RWPE2 (cell line): ENCODE data around the gene ACKR3.

Experiments
- ATAC-seq: fragments of 200-7000 bp; cut with Tn5 transposase; 3 replicates; pipeline ENCODE4 v1.9.1; 2021; ENCODE audit warnings: low read depth
- DNase-seq: peaks from one replicate; pipeline ENCODE4 v3.0.0-alpha.2; 2020; ENCODE audit warnings: low spot score
- H3K27ac ChIP-seq: fragments of 450-650 bp; 2 replicates; pipeline ENCODE4 v1.5.1; 2017; ENCODE audit warnings: mild to moderate bottlenecking; ENCODE audit not compliant: poor library complexity, severe bottlenecking
- H3K27me3 ChIP-seq: fragments of 250-450 bp; sonication (Bioruptor Pico); 2 replicates; pipeline ENCODE4 v1.5.1; 2021; ENCODE audit warnings: mild to moderate bottlenecking, moderate library complexity; ENCODE audit not compliant: insufficient read depth, poor library complexity, severe bottlenecking
- H3K36me3 ChIP-seq: fragments of 250-450 bp; sonication (Bioruptor Pico); 2 replicates; pipeline ENCODE4 v1.5.1; 2020; ENCODE audit warnings: low read depth, mild to moderate bottlenecking, moderate library complexity
- H3K4me1 ChIP-seq: fragments of 250-450 bp; sonication (Bioruptor Pico); 2 replicates; pipeline ENCODE4 v1.5.1; 2021; ENCODE audit warnings: mild to moderate bottlenecking, moderate library complexity; ENCODE audit not compliant: insufficient read depth, poor library complexity, severe bottlenecking
- H3K4me3 ChIP-seq: fragments of 250-450 bp; sonication (Bioruptor Pico); 2 replicates; pipeline ENCODE4 v1.5.1; 2021; ENCODE audit warnings: mild to moderate bottlenecking, moderate library complexity; ENCODE audit not compliant: severe bottlenecking
- H3K9me3 ChIP-seq: fragments of 250-450 bp; sonication (Bioruptor Pico); 2 replicates; pipeline ENCODE4 v1.5.1; 2021; ENCODE audit warnings: mild to moderate bottlenecking, moderate library complexity; ENCODE audit not compliant: severe bottlenecking
- TF ChIP-seq, protein P1 (sequence below): fragments of 450-650 bp; IDR thresholded peaks from one replicate; pipeline ENCODE4 v1.5.1; 2017; ENCODE audit warnings: mild to moderate bottlenecking, moderate library complexity; ENCODE audit not compliant: poor library complexity, severe bottlenecking

ACKR3 gene

DNA sequence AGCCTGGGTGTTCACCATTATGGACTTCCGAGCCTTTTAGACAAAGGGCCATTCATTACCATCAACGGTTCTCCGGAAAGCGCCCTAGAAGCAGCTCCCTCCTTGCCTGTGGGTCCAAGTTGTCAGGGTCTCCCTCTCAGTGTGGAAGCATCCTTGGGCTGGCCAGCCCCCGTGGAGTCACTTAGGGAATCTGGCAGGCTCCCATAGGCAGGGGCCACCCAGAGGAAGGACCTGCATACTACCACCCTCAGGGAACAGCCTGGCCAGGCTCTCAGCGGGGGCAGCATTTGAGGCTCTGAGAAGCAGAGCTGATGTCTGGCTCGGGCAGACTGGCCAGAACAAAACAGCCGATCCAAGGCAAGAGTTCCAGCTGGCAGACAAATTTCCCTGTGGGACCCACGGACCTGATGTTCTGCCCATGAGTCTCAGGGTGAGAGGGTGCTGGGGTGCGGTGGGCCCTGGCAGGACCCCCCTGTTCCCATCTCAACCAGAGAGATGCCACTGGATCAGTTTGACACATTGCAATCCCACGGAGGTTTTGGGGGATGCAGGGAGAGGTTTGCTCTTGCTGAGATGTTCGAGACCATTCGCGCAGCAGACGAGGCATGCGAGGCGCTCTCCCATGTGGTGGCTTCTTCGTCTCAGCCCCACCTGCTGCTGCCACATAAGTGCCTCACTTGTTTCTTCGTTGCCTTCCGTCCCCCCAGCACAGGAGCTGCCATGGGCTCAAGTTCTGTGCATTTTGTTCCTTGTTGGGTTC lies 56.9 kb downstream of the ACKR3 start:
- no peaks in the 10 kb centered on the region for H3K4me1 ChIP-seq
- no peak overlapping the region for H3K4me3 ChIP-seq
- no peak overlapping the region for H3K27ac ChIP-seq
- DNase-seq (peak; percentile 33), ATAC-seq (no peak)
- H3K9me3 ChIP-seq, result no peaks in the 10 kb centered on the region
- TF ChIP-seq, protein P1, sequence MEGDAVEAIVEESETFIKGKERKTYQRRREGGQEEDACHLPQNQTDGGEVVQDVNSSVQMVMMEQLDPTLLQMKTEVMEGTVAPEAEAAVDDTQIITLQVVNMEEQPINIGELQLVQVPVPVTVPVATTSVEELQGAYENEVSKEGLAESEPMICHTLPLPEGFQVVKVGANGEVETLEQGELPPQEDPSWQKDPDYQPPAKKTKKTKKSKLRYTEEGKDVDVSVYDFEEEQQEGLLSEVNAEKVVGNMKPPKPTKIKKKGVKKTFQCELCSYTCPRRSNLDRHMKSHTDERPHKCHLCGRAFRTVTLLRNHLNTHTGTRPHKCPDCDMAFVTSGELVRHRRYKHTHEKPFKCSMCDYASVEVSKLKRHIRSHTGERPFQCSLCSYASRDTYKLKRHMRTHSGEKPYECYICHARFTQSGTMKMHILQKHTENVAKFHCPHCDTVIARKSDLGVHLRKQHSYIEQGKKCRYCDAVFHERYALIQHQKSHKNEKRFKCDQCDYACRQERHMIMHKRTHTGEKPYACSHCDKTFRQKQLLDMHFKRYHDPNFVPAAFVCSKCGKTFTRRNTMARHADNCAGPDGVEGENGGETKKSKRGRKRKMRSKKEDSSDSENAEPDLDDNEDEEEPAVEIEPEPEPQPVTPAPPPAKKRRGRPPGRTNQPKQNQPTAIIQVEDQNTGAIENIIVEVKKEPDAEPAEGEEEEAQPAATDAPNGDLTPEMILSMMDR, result no peak
- H3K36me3 ChIP-seq, result no peaks in the 10 kb centered on the region
- H3K27me3 ChIP-seq, result no peaks in the 10 kb centered on the region

DNA sequence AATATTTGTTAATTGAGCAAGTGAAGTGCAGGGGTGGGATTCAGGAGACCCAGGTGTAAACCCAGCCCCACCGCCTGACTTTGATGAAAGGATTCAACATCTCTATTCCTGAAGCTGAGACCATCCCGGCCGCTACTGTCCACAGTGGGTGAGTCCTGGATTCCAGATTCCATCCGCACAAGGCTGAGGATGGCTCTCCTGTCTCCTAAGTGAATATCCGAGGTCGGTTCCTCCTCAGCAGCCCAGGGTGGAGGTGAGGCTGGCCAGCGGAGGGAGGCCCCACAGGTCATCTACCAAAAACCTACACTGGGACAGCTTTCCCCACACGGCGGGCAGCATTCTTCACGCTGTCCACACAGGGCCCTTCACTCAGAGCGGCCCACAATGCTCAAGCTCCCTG lies 57.6 kb downstream of the ACKR3 start:
- no peak overlapping the region for H3K27ac ChIP-seq
- no peaks in the 10 kb centered on the region for H3K4me1 ChIP-seq
- H3K9me3 ChIP-seq, result no peaks in the 10 kb centered on the region
- H3K4me3 ChIP-seq, result no peak overlapping the region
- peak; percentile 29 for DNase-seq
- no peak for ATAC-seq
- TF ChIP-seq, protein P1, result no peak
- no peaks in the 10 kb centered on the region for H3K36me3 ChIP-seq
- H3K27me3 ChIP-seq, result no peaks in the 10 kb centered on the region

DNA sequence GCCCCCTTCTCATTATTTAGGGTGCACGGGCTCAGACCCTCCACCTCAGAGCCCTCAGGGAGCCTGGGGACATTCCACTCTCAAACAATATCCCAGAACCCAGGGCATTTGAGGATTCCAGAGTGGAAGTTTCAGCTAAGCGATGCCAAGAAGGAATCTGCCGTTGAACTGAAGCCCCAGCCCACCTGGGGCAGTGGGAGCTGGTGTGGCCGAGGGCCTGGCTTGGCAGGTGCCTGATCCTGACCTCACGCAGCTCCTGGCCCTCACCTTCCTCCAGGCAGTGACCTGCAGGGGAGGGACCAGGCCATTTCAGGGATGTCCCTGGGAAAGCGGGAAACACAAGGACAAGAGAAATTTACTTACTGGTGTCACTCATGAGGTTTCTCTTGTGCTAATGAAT lies 58.2 kb downstream of the ACKR3 start:
- H3K4me1 ChIP-seq, result no peaks in the 10 kb centered on the region
- no peak overlapping the region for H3K4me3 ChIP-seq
- DNase-seq (peak; percentile 31), ATAC-seq (no peak)
- no peaks in the 10 kb centered on the region for H3K9me3 ChIP-seq
- TF ChIP-seq, protein P1, result no peak
- no peaks in the 10 kb centered on the region for H3K36me3 ChIP-seq
- no peak overlapping the region for H3K27ac ChIP-seq
- H3K27me3 ChIP-seq, result no peaks in the 10 kb centered on the region

DNA sequence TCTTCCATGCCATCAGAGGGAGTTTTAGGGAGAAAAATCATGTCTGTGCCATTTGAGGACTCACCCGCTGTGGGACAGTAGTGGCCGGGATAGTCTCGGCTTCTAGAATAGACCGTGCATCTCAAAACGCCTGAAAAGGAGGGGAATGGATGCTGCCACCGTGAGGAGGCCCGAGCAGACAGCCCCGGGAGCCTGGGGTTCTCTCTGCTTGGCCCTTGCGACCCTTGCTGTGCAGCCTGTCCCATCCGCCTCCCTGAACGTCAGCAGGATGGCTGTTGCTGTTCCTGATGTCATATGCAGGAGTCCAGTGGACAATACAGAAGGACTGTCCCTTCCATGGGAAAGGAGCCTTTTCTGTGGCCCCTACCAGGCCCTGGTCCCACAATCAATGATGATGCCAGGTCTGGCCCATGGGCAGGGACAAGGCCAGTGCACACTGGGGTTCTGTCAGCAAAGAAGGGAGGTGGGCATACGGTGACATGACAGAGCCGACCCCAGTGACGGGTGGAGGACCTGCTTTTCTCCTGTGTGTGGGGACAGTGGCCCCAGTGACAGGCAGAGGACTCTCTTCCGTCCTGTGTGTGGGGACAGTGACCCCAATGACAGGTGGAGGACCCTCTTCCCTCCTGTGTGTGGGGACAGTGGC lies 58.8 kb downstream of the ACKR3 start:
- DNase-seq (no peak), ATAC-seq (no peak)
- Histone ChIP-seq H3K4me1 (no peaks in the 10 kb centered on the region), H3K27me3 (no peaks in the 10 kb centered on the region), H3K27ac (no peak overlapping the region), H3K9me3 (no peaks in the 10 kb centered on the region), H3K36me3 (no peaks in the 10 kb centered on the region), H3K4me3 (no peak overlapping the region)
- TF ChIP-seq, protein P1, result no peak
